Stimulated activated naive CD8-positive, alpha-beta T cell treated with anti-CD3 and anti-CD28 coated beads, Interleukin-15, Interleukin-2, amounts not matched to agents 100 ng/mL and 50 ng/mL, for 24 hours (primary cell): ENCODE measurements around the gene ITGAV.

Experiments used
- H3K27ac Mint-ChIP-seq: one replicate; pipeline ENCODE4 v1.8.0; 2021; ENCODE audit warnings: mild to moderate bottlenecking, mixed read lengths
- H3K27me3 Mint-ChIP-seq: one replicate; pipeline ENCODE4 v1.8.0; 2021; ENCODE audit warnings: mixed read lengths
- H3K36me3 Mint-ChIP-seq: one replicate; pipeline ENCODE4 v1.8.0; 2021; ENCODE audit warnings: low read depth, mixed read lengths
- H3K4me1 Mint-ChIP-seq: one replicate; pipeline ENCODE4 v1.8.0; 2021; ENCODE audit warnings: low read depth, mixed read lengths
- H3K4me3 Mint-ChIP-seq: one replicate; pipeline ENCODE4 v1.8.0; 2021; ENCODE audit warnings: mild to moderate bottlenecking, mixed read lengths
- H3K9me3 Mint-ChIP-seq: one replicate; pipeline ENCODE4 v1.8.0; 2021; ENCODE audit warnings: mixed read lengths

Gene ITGAV

DNA sequence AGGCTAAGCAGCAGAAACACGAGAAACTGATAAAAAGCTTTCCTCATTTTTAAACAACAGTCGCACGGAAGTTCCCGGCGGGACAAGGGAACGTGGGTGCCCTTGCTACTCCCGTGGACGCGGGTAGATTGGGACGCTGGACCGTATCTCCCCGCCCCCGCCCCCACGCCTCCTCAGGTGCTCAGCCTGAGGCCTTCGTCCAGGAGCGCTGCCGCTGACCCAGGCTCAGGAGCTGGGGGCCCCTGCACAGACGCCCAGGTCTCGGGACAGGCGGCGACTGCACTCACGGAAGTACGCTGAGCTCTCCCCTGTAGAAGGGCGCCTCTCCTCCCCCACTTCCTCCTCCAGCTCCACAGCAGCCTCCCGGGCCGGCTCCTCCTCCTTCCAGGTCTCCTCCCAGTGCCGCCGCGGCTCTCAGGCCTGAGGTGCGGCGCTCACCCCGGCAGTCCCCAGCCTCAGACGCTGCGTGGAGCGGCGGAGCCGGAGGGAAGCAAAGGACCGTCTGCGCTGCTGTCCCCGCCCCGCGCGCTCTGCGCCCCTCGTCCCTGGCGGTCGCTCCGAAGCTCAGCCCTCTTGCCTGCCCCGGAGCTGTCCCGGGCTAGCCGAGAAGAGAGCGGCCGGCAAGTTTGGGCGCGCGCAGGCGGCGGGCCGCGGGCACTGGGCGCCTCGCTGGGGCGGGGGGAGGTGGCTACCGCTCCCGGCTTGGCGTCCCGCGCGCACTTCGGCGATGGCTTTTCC is at the start of gene ITGAV:
TSS of gene ITGAV (plus strand) at position 445 of the 738 bp plus-strand sequence. CDS start at position 728, 283 bp downstream.
- H3K27ac Mint-ChIP-seq, result peak within 1 kb of the TSS; percentile 77
- peaks cover 35% of the 10 kb centered on the region for H3K4me1 Mint-ChIP-seq
- no peaks in the 10 kb centered on the region for H3K36me3 Mint-ChIP-seq
- no peaks in the 10 kb centered on the region for H3K27me3 Mint-ChIP-seq
- H3K9me3 Mint-ChIP-seq, result no peaks in the 10 kb centered on the region
- peak within 1 kb of the TSS; percentile 86 for H3K4me3 Mint-ChIP-seq

GRCh38 chr2:186540941-186541340 is 48.9 kb upstream of the ITGAV start:
- Mint-ChIP-seq H3K27ac (no peak overlapping the region), H3K4me1 (no peaks in the 10 kb centered on the region), H3K9me3 (no peaks in the 10 kb centered on the region), H3K4me3 (no peak overlapping the region), H3K36me3 (no peaks in the 10 kb centered on the region), H3K27me3 (peaks cover 14% of the 10 kb centered on the region)

- no peaks in the 10 kb centered on the region for H3K4me1 Mint-ChIP-seq
- H3K27me3 Mint-ChIP-seq, result peaks cover 14% of the 10 kb centered on the region
- no peaks in the 10 kb centered on the region for H3K9me3 Mint-ChIP-seq
- no peak overlapping the region for H3K4me3 Mint-ChIP-seq
- H3K36me3 Mint-ChIP-seq, result no peaks in the 10 kb centered on the region
- no peak overlapping the region for H3K27ac Mint-ChIP-seq
These were observed 47.9 kb upstream of the ITGAV start for GRCh38 chr2:186542002-186542401.

GRCh38 chr2:186543561-186544131 is 46.2 kb upstream of the ITGAV start:
- H3K36me3 Mint-ChIP-seq, result no peaks in the 10 kb centered on the region
- H3K27me3 Mint-ChIP-seq, result peaks cover 14% of the 10 kb centered on the region
- H3K27ac Mint-ChIP-seq, result no peak overlapping the region
- no peaks in the 10 kb centered on the region for H3K4me1 Mint-ChIP-seq
- H3K4me3 Mint-ChIP-seq, result no peak overlapping the region
- H3K9me3 Mint-ChIP-seq, result no peaks in the 10 kb centered on the region

DNA sequence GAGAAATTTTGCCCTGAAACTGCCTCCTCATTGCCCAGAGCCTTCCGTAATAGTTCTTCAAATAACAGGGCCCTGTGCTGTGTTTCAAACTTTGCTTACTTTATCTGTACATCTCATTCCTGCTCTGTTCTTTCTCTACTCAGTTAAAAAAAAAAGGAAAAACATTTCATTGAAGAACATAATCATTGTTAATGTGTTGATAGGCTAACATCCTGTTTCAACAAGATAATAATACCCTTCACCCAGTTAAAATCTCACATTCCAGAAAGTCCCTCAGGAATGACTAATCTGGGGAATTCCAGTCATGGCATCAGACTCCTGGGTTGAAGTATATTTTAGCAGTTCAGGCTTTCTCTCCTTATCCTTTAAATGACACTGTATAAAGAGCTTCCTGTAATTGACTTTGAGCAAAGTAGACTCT is 45.6 kb upstream of the ITGAV start:
- H3K9me3 Mint-ChIP-seq, result no peaks in the 10 kb centered on the region
- no peak overlapping the region for H3K4me3 Mint-ChIP-seq
- no peaks in the 10 kb centered on the region for H3K4me1 Mint-ChIP-seq

GRCh38 chr2:186546846-186547245 is 43.0 kb upstream of the ITGAV start:
- Mint-ChIP-seq H3K4me3 (no peak overlapping the region), H3K9me3 (no peaks in the 10 kb centered on the region), H3K27me3 (peaks cover 6% of the 10 kb centered on the region), H3K27ac (no peak overlapping the region), H3K36me3 (no peaks in the 10 kb centered on the region), H3K4me1 (no peaks in the 10 kb centered on the region)

More for the DNA sequence above, 45.6 kb upstream of the ITGAV start:
- Mint-ChIP-seq H3K27ac (no peak overlapping the region), H3K27me3 (peaks cover 14% of the 10 kb centered on the region), H3K36me3 (no peaks in the 10 kb centered on the region)

DNA sequence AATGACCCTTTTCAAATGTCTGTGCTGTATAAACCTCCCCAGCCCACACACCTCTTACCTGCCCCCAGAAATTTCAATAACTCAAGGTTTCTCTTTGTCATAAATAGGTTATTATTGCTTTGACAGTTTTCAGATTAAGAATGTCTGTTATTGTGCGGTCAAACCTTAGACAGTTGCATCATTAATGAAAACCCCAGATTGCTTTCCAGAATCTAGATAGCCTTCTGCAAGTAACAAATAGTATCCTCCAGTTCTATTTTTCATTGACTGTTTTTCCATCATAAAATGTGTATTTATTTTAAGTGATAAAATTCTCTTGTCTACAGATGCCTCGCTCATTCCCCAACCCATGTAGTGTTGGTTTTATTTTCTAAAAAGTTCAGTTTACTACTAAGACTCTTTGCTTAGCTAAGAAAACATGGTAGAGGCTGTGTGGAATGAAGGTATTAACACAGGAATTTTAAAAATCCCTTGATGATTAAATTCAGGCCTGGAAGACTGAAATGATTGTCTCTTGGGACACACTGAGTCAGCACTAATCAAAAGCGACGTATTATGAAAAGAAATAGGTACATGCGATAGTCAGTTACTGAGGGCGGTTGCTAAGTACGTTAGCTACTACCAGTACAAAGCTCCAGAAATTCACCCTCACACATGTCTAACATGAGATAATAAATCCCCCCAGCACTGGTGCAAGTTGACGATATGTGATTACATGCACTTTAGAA is 38.4 kb upstream of the ITGAV start:
- Mint-ChIP-seq H3K4me3 (no peak overlapping the region), H3K36me3 (no peaks in the 10 kb centered on the region), H3K27me3 (no peaks in the 10 kb centered on the region), H3K4me1 (no peaks in the 10 kb centered on the region), H3K27ac (no peak overlapping the region), H3K9me3 (no peaks in the 10 kb centered on the region)

DNA sequence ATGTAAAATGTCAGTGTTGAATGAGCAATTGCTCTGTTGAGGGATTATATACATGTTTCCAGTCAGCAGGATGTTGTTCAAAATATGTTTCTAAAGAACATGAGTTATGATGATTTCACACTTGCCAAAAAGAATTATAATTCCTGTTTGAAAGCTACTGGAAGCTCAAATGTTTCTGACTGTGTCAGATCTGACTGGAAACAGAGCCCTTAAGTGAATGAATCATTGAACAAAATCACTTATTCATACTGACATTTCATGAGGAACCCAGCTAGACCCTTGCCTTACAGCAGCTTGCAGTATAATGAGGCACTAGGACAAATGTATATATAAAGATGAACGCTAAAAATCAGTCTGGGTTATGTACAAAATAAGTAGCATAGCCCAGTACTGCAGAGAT is 35.4 kb upstream of the ITGAV start:
- no peak overlapping the region for H3K27ac Mint-ChIP-seq
- H3K9me3 Mint-ChIP-seq, result no peaks in the 10 kb centered on the region
- H3K4me3 Mint-ChIP-seq, result no peak overlapping the region

DNA sequence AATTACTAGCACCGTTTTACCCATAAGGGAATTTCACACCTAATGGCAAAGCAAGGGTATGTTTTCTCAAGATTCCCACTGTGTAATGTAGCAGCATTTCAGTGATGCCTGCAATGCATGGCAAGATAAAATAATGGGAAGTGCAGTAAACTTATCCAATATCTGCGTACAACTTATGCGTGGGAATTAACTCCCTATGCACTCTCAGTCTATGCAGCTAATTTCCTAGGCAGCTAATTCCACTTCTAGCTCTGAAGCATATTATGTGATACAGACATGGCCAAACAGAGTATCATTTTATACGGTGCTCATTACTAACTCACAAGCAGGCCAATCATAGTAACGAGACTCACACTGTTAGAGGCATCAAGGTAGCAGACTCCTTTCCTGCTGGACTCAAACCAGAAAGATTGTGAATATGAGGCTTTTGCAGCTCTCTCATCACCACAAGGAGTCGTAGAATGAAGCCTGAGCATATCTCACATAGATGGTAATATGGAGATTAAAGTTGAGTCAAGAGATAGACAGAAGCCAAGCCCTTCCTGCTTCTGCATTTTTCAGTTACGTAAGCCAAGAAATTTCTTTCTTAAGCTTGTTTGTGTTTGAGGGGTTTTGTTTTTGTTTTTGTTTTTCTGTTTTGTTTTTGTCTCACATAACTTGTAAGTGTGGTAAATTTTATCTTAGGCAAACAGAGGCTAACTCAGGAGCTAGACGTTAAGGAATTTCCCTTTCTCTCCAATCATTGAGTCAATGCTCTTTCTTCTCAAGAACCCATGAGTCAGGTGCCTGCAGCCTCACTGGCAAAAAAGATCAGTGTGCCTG is 34.8 kb upstream of the ITGAV start:
- no peaks in the 10 kb centered on the region for H3K36me3 Mint-ChIP-seq
- no peaks in the 10 kb centered on the region for H3K9me3 Mint-ChIP-seq
- H3K4me1 Mint-ChIP-seq, result no peaks in the 10 kb centered on the region
- H3K27me3 Mint-ChIP-seq, result no peaks in the 10 kb centered on the region
- no peak overlapping the region for H3K27ac Mint-ChIP-seq
- no peak overlapping the region for H3K4me3 Mint-ChIP-seq

More for the DNA sequence above, 35.4 kb upstream of the ITGAV start:
- H3K36me3 Mint-ChIP-seq, result no peaks in the 10 kb centered on the region
- H3K27me3 Mint-ChIP-seq, result no peaks in the 10 kb centered on the region
- H3K4me1 Mint-ChIP-seq, result no peaks in the 10 kb centered on the region

GRCh38 chr2:186558512-186559276 is 31.2 kb upstream of the ITGAV start:
- H3K4me3 Mint-ChIP-seq, result no peak overlapping the region
- no peaks in the 10 kb centered on the region for H3K4me1 Mint-ChIP-seq
- H3K9me3 Mint-ChIP-seq, result peaks cover 10% of the 10 kb centered on the region
- H3K27me3 Mint-ChIP-seq, result peaks cover 9% of the 10 kb centered on the region
- H3K36me3 Mint-ChIP-seq, result no peaks in the 10 kb centered on the region
- no peak overlapping the region for H3K27ac Mint-ChIP-seq

DNA sequence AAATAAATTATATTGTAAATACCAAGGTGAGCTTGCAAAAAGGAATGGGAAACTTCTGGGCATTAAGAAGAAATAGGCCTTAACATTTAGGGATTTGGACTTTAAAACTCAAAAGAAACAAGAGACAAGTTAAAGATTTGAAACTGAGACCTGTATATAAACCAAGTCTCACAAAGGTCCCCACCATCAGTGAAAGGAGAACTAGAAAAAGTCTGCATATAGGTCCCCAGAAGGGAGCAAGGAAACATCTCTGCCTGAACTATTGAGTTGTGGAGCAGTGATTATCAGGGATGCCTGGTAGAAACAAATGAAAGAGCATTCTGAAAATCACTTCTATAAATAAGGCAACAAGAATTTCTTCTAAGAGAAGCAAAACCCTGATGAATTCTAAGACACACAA is 30.5 kb upstream of the ITGAV start:
- Mint-ChIP-seq H3K27ac (no peak overlapping the region), H3K9me3 (peaks cover 15% of the 10 kb centered on the region), H3K4me3 (no peak overlapping the region), H3K36me3 (no peaks in the 10 kb centered on the region), H3K4me1 (no peaks in the 10 kb centered on the region), H3K27me3 (peaks cover 14% of the 10 kb centered on the region)

GRCh38 chr2:186559848-186560247 is 30.0 kb upstream of the ITGAV start:
- H3K9me3 Mint-ChIP-seq, result peaks cover 15% of the 10 kb centered on the region
- H3K36me3 Mint-ChIP-seq, result no peaks in the 10 kb centered on the region
- peaks cover 16% of the 10 kb centered on the region for H3K27me3 Mint-ChIP-seq
- H3K4me1 Mint-ChIP-seq, result no peaks in the 10 kb centered on the region
- no peak overlapping the region for H3K4me3 Mint-ChIP-seq
- H3K27ac Mint-ChIP-seq, result no peak overlapping the region

DNA sequence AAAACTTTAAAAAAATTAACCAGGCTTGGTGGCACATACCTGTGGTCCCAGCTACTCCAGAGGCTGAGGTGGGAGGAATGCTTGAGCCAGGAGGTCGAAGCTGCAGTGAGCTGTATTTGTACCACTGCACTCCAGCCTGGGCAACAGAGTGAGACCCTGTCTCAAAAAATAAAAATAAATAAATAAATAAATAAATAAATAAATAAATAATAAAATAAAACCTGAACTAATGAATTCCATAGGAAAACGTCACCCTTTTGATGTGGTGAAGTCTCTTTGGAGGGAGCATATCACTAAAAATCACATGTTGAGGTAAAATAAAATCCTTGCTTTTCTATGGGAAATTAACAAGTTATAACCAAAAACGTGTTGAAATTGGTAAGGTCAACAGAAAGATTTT is 29.6 kb upstream of the ITGAV start:
- no peaks in the 10 kb centered on the region for H3K36me3 Mint-ChIP-seq
- H3K9me3 Mint-ChIP-seq, result peaks cover 15% of the 10 kb centered on the region
- H3K27me3 Mint-ChIP-seq, result peaks cover 20% of the 10 kb centered on the region
- H3K27ac Mint-ChIP-seq, result no peak overlapping the region
- no peak overlapping the region for H3K4me3 Mint-ChIP-seq
- no peaks in the 10 kb centered on the region for H3K4me1 Mint-ChIP-seq
